GM04504 (cell line): ENCODE measurements around the gene C16orf78.
A peak's percentile ranks its signal among the peaks of the same experiment; 100 is the strongest.

ENCODE experiments used
- DNase-seq: peaks from one replicate; pipeline ENCODE4 v3.0.0-alpha.2; 2012; ENCODE audit warnings: low read depth

C16orf78 gene

DNA sequence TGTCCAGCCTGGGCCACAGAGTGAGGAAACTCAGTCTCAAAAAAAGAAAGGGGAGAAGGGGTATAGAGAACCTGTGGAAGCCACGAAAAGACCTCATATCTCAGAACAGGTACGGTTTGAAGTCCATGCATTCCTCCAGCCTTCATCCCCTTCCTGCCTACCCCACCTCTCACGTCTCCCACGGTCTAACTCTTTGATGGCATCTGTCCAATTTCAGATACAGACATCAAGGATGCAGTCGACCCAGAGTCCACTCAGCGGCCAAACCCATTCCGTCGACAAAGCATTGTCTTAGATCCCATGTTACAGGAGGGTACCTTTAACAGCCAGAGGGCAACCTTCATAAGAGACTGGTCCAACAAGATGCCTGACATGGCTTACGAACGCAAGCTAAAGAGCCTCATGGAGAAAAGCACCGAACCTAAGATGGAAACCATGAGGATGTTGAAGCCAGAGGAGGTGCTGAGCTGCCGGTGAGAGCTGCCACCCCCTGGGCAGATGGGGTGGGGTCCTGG, 22.7 kb downstream of the C16orf78 start:
- DNase-seq: no peak

DNA sequence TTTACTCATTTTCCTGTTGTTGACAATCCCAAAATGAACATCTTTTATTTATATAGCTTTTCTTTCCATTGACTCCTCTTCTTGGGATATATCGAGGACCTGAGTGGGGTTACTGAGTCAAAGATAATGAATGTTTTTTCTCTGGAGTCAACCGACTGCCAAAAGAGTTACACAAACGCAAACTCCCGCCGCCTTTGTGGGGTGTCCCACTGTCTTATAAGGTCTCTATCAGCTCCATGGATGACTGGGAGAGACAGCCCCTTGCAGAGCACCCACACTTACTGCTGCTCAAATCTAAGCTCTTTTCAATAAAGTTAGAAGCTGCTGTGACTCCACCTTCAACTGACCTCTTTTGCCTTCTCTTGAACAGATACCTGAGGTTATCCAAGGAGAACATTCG, 25.2 kb downstream of the C16orf78 start:
- no peak for DNase-seq

DNA sequence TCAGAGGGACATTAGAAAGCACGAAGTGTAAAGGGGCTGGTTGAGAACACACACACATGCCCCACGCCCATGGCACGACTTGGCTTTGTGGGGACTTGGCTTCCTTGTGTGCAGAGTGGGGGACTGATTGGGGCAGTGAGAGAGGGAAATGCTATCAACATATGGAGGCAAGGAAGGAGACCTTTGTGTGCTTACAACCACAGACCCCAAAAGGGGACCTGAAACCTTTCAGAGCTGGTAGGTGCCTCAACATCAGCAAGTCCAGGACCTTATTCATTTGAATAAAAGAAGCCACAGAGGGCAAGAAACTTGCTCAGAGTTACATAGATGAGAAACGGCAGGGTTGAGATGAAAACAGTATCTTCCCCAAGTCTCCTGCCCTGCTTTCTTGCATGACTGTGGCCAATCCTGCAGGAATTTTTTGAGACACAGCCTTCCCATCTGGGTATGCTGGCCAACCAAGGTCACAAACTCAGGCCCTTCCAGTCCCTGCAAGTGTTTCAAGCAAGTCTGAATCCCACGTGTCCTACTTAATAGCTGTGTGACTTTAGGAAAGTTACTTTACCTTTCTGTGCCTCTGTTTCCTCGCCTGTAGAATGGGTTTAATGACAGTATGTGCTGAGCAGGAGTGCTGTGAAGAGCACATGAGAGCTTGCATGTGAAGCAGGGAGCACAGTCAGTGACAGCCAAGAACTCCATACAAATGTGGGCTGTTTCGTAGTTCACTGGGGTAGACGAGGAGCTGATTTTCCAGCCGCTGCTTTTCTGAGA, 26.2 kb downstream of the C16orf78 start:
- DNase-seq: no peak

DNA sequence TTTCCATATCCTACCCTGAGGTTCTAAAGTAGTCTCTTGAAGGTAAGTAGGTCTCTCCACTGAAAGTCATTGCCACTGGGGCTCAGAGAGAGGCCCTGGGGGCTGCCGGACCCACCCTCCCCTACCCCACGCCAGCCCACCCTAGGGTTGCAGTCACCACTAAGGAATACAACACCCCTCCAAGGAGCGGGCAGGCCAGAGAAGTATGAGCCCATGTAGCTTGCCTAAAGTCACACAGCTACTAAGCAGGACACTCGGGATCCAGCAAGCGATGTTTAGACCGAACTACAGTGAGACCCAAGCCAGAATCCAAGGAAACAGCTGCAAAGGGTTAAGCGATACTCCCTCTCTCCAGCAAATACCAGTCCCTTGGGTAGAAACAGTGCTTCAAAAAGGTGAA, 27.0 kb downstream of the C16orf78 start:
- DNase-seq: no peak

- no peak for DNase-seq
Measured at GRCh38 chr16:49405123-49405522, 31.5 kb downstream of the C16orf78 start.

DNA sequence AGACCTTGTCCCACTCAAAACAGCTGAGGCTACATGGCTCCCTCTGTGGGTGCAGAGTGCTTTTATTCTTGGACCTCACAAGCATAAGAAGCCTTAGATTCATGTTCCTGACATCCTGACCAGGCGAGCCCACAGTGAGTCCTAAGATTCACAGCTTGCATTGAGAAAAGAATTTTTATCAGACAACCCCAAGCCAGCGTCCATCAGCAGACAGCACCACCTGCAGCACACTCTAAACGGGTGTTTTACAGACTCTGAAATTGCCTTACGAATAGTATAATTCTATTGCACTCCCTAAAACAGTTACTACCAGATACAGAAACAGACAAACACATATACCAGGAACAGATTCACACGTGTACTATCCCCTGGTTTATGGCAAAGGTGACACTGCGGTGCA, 31.9 kb downstream of the C16orf78 start:
- no peak for DNase-seq

DNA sequence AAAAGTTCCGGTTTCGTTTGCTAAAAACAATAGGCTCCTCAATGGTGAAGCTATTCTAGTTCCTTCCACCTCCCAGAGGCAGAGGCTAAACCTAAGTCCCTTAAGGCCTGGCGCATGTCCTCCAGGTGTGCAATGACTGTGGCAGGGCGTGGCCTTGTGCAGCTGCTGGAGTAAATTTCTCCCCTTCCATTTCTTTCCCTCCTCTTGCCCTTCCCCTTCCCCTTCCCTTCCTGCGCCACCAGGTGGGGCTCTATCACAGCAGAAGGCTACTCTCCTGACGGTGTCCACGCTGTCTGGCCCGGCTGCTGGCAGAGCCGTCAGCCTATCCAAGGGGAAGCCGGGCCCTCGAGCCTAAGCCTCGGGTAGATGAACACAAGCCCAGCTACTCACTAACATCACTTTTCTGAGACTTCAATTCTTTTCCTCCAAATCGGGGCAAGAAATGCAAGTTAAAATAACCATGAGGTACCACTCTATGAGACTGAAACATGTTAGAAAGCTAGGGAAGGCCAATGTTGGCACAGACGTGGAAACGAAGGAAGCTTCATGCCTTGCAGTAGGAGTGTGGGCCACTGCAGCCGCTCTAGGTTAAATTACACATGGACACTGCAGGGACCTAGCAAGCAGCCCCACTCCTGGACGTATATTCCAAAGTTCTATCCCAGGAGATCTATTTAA, 34.4 kb downstream of the C16orf78 start:
- DNase-seq: peak; percentile 24

DNA sequence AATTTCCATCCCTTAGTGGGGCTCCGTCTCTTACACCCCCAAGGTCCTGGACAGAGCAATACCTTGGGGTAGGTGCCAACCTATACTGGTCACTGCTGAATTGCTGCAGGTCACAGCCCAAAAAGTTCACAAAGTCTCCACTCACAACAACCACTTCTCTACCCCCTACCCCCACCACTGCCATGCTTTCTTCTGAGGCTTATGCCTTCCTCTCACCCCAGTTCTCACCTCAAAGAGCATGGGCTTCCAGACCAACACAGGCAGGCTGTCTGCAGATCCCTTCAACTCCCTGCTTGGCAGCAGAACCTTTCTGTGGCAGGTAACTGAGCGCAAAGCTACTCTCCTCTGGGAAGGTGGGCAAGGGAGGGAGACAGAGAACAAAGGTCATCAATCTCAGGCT, 35.5 kb downstream of the C16orf78 start:
- no peak for DNase-seq

DNA sequence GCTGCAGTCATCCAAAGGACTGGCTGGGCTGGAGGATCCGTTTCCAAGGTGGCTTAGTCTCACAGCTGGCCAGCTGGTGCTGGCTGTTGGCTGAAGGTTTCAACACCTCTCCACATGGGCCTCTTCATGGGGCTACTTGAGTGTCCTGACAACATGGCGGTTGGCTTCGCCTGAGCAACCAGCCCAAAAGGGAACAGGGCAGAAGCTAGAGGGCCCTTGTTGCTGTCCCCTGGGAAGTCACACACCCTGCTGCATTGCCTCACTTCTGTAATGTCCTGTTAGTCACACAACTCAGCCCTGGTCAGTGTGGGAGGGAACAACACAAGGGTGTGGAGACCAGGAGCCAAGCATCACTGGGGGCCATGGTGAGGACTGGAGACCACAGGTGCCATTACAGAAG, 36.6 kb downstream of the C16orf78 start:
- DNase-seq: no peak

GRCh38 chr16:49411121-49411970, 37.7 kb downstream of the C16orf78 start:
- no peak for DNase-seq

GRCh38 chr16:49414671-49415070, 41.1 kb downstream of the C16orf78 start:
- no peak for DNase-seq

DNA sequence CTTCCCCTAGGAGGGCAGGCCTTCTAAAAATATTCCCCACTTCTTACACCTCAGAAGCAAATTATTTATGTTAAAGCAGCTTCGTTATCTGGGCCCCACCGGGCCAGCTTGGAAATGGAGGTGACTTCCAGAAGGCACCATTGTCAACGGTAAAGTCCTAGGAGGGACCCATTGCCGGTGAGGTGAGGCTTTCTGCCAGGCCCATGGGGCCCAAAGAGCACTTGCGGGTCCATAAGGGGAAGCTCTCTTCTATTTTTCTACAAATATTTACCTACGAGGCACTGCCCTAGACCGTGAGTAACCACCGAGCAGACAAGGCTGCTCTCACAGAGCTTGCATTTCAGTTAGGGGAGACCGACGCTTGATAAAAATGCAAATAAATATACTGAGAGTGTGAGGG, 41.5 kb downstream of the C16orf78 start:
- DNase-seq: no peak

GRCh38 chr16:49416001-49416675, 42.5 kb downstream of the C16orf78 start:
- DNase-seq: no peak

- DNase-seq: no peak
Measured at GRCh38 chr16:49417354-49417753, 43.8 kb downstream of the C16orf78 start.

DNA sequence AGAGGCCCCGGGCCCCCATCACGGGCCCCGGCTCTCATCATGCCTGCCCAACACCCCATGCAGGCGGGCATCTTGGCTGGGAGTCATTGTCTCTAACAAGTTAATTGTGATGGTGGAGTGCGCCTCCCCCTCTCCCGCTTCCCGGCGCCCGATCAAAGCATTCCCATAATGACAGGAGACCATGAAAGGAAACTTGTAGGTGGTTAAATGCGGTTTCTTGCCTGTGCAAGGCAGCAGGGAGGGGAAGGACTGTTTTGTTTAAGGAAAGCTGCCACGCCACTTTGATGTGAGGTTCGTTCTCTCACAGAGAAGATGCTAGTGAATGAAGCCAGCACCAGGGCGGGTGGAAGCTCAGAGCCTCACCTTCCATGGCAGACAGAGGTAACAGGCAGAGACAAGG, 45.4 kb downstream of the C16orf78 start:
- DNase-seq: no peak

DNA sequence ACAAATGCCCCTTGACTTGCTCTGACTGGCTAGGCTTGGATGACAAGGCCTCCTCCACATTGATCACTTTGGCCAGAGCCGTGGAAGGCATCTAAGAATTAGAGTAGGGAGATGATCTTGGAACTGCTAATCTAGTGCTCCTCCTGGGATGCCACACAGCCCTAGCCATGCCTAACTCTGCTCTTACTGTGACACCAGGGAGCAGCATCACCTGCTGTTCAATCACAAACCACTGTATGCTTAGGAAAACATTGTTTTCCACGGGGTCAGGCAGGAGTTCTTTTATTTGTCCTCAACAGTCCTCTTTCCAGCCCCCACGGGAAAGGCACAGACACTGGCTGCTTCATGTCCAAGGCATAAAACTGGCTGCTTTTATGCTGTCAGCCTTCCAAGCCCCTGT, 46.3 kb downstream of the C16orf78 start:
- DNase-seq: no peak

DNA sequence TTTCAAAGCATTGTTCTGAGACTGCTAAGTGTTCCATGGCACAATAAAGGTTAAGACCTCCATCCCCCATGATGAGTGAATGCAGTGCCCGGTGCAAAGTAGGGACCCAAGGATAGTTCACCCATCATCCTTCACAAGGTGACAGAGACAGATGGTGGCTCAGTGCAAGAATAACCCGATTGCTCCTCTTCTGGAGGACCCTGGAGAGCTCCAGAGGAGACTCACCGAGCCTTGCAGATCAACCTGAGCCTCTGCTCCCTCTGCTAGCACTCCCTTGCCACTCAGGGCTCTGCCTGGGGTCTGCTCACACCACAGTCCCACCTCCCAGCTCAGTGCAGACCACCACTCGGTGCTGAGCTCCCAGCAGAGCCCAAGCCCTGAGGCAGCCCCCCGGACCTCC, 49.3 kb downstream of the C16orf78 start:
- no peak for DNase-seq

- no peak for DNase-seq
Measured at GRCh38 chr16:49424961-49425360, 51.4 kb downstream of the C16orf78 start.

DNA sequence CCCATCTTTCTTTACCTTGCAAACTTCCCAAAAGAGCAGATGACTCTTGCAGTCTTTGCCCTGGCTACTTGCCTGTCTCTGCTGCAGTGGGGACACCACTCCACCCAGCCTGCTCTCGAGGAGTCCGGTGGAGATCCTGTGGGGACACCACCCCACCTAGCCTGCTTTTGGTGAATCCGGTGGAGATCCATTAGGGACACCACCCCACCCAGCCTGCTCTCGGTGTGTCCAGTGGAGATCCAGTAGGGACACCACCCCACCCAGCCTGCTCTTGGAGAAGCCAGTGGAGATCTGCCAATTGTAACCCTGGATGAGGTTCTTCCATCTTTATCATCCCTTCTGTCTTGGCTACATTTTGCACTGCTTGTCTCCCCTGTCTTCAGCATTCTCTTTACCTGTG, 54.2 kb downstream of the C16orf78 start:
- no peak for DNase-seq

- no peak for DNase-seq
Measured at GRCh38 chr16:49428808-49429207, 55.2 kb downstream of the C16orf78 start.

DNA sequence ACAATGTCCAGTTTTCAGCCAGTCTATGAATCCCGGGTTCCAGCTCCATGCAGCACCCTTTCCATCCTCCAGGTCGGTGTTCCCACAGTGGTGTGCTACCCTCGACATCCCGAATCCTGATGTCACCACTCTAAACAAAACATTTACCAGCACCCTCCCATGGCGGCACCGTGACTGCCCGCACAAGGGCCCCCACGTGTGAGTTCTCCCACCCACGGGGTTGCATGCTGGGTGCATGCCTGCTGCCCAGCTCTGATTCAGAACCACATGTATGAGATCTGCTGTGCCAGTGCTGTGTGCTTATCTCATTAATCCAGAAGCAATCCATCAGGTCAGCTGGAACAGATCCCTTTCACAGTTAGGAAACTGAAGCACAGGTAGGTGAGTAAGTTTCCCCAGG, 57.4 kb downstream of the C16orf78 start:
- no peak for DNase-seq
